GM18499 (cell line): ENCODE data around the gene ZFPM1.
"Not testable (repeated sequence)": the region's sequence is repeated elsewhere in the genome, so short reads cannot be mapped to it uniquely, and the experiment has no call there.

Experiments
- ATAC-seq: cut with Tn5 transposase; IDR thresholded peaks from one replicate; pipeline ENCODE4 v1.9.1; 2021; ENCODE audit warnings: moderate number of reproducible peaks; ENCODE audit not compliant: insufficient read depth, unreplicated experiment

ZFPM1 gene

GRCh38 chr16:88453217-88453531, at the start of gene ZFPM1:
Gene ZFPM1, plus strand, starts transcription at chr16:88453280. Its CDS starts 359 bp downstream, at chr16:88453639.
- ATAC-seq: no peak

DNA sequence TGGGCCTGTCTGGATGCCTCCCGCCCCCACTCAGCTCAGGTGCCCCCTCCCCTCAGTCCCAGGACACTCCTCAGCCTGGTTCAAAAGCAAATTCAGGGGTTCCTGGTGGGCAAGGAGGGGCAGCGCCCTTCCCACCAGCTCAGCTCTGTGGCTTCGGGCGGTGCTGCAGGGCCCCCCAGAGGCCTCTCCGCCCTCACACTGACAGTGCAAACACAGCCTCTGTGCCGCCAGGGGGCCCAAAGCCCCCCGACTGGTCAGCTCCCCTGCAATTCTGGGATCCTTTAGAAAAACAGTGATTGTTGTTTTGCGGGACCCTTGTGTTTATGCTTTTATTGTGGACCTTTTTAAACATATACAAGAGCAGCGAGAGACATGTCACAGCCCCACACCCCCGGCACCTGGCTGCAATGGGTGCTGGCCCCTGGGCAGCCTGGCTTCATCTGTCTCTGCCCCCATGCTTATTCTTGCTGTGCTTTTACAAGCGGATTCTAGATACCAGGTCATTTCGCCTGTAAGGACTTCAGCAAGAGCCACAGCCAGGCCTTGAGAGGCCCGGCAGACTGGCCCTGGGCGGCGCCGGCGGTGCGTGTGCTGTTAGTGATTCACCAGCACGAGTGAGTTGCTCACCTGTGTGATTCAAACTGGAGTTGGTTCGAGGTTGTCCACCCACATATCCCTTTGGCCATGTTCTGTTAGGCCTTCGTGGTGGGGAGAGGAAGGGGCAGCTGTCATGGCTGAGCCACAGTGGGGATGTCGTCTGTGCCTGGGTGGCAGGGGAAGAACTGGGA, 49.1 kb upstream of the ZFPM1 start:
- ATAC-seq: no peak

DNA sequence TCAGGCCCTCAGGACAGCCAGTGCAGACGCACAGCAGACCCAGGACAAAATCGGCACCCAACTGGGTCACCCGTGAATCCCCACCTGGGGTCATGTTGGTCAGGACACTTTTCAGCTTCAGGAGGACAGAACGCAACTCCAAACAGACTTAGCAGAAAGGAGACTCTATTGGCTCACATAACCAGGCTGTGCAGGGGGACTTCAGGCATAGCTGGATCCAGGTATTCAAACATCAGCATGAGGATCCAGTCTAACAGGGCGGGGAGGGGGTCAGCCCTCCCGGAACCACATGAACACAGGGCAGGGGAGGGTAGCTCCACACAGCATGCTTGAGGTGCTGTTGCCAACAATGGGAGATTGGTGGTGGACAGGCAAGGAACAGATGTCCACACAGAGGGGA, 48.3 kb upstream of the ZFPM1 start:
- no peak for ATAC-seq

- no peak for ATAC-seq
Observed at GRCh38 chr16:88405216-88406060, 47.6 kb upstream of the ZFPM1 start.

DNA sequence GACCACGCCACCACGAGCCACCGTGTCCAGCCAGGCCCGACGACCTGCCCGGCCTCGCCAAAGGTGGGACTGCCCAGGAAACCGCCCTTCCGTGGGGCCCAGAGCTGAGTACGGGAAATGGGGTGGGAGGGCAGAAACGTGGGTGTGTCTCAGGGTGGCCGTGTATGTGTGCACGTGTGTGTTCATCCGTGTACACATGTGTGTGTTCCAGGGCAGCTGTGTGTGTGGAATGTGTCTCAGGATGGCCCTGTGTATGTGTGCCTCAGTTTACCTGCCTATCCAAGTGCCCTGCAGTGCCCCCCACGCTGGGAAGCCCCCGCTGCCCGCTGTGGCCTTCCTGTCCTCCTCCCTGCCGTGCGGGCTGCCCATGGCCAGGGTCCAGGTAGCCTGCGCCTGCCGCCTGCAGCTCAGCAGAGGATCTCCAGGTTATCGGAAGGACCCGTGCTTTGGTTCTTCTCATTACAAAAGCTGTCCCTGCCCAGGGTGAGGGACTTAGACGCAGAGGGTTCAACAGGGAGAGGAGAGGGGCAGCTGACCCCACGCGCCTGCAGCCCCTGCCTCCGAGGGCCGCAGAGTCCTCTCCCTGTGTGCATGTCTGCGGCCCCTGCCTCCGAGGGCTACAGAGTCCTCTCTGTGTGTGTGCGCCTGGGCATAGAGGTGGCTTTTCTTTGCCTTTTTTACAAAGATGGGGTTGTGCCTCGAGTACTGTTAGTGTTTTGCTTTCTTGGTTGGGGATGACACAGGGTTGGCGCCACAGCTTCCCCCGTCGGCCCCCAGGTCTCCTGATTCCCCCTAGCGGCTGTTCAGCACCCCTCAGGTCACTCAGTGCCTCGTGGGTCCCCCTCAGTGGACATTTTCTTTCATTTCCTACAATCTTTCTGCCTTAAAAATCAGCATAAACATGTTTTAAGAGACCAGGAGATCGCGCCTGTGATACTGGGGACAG, 46.7 kb upstream of the ZFPM1 start:
- ATAC-seq: no peak

GRCh38 chr16:88407042-88407420, 46.0 kb upstream of the ZFPM1 start:
- ATAC-seq: no peak

DNA sequence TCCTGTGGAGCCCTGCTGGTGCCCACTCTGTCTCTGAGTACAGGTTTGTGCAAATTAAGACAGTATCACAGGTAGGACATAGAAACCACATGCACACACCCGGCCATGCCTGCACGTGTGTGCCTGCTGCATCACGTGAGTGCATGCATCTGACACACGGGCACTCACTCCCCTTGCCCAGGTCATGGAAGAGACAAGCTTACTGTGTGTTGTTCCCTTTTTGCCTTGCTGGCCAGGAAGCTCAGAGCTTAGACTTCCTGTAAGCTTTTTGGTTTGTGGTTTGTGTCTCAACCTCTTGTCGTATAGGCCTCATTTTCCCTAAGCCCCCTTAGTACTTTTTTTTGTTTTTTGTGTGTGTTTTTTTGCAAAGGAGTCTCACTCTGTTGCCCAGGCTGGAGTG, 45.3 kb upstream of the ZFPM1 start:
- ATAC-seq: no peak

DNA sequence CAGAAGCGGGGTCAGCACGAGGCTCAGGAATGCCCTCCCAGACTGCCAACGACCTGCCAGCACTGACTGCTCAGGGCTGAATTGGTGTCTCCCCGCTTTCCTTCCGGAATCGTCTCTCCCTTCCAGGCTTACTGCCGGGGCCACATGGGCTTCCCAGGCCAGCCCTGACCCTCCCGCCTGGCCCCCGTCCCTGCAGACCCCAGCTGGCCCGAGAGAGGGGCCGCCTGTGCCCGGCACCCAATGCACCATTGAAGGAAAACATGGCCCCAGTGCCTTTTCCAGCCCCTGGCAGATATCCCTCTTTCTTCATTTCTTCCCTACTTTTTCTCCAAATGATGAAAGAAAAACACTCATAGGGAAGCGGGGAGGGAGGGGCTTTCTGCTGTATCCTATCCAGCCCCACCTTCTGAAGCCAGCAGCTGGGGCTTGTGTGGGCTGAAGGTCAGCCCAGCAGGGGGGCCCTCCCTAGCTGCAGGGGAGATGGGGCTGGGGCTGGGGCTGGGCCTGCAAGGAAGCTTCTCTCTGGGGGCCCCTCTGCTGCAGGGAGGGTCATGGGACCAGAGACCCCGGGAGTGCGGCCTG, 44.4 kb upstream of the ZFPM1 start:
- no peak for ATAC-seq

GRCh38 chr16:88409296-88410065, 43.6 kb upstream of the ZFPM1 start:
- no peak for ATAC-seq

- ATAC-seq: not testable (repeated sequence)
Observed at GRCh38 chr16:88410297-88410968, 42.6 kb upstream of the ZFPM1 start.

DNA sequence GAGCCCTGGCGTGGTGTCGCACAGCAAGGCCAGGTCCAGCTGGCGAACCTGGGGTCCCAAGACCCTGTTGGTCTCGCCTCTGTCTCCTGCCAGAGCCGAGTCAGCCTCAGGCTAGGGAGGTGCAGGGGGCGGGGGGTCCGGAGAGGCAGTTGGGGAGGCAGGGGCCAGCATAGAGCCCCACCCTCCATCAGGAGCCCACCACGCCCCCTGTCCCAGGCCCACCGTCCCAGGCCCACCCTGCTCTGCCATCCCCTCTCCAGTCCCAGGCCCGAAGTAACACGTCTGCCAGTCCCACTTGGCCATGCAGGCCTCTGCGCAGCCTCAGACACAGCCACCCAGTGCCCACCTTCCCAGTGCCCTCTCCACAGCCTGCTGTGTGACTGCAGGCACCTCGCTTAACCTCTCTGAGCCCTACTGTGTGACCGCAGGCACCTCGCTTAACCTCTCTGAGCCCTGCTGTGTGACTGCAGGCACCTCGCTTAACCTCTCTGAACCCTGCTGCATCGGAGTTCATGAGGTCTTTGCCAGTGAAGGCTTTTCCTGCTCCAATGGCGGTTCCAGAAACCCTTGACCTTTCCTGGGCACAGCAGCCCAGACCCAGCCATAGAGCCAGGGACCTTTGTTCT, 41.0 kb upstream of the ZFPM1 start:
- ATAC-seq: no peak

GRCh38 chr16:88412766-88413165, 40.3 kb upstream of the ZFPM1 start:
- ATAC-seq: no peak

DNA sequence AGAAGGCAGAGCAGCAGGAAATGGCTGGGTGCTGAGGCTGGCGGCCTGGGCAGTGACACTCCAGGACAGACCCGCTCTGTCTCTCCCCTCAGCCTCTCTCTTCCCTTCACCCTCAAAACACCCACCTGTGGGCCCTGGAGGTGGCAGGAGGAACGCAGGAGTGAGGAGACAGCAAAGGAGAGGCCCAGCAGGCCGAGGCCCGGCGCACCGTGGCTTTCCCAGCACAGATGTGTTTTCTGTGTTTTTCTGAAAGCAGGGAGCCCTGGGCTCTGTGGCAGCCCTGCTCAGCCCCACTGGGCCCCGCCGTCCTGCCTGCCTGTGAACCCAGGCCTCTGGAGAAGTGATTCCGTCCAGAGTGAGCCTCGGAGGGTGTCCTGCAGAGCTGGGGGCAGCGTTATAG, 39.8 kb upstream of the ZFPM1 start:
- no peak for ATAC-seq

GRCh38 chr16:88413631-88414030, 39.4 kb upstream of the ZFPM1 start:
- no peak for ATAC-seq

DNA sequence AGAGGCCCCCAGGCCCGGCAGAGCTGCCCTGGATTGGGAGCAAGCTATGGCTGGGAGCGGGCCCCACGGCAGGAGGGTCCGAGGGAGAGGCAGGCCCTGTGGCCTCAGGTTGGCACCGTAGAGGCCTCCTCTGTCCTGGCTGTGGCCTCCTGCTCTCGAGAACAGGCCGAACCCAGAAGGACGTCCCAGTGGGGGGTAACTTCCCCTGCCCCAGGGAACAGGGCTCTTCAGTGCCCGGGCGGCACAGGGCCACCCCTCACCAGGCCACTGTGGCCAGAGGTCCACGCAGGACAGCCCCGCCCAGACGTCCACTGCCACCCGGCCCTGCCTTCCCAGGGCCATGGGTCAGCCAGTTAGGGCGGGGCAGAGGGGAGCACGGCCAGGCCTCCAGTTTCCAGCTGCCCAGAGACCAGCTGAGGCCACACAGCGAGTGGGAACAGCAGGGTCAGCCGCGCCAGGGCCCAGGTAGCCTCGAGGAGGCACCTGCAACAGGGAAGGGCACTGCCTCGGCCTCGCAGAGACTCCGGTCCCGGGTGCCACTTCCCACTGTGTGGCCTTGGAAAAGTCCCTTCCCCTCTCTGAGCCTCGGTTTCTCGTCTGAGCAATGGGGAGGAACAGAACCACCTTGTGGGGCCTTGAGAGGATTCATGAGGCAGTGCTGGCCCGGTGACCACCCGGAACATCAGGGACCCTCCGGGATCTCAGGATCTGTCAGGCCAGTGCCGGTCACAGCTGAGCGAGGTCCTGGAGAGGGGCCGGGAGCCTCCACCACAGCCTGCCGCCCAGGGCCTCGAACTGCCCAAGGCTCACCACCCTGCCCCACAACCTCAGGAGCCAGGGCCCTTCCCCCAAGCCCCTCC, 38.3 kb upstream of the ZFPM1 start:
- no peak for ATAC-seq

DNA sequence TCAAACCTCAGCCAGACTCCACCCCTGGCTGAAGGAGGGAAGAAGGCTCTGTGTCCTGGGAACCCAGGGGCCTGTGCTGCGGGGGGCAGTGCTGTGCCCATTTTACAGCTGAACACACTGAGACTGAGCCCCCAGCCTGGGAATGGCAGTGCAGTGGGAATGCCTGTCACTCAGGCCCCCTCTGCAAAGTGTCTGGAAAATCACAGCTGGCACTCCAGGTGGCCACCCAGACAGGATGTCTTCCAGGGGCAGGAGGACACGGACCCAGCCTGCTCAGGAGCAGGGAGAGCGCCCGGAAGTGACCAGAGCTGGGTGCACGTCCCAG, 37.7 kb upstream of the ZFPM1 start:
- ATAC-seq: no peak

GRCh38 chr16:88415713-88416323, 37.3 kb upstream of the ZFPM1 start:
- no peak for ATAC-seq
